A549 (cell line): Measurements from ENCODE around the gene DHX16. TPM values are rescaled to one million over a fixed set of nuclear protein-coding genes. Genes with fewer than 3 reads are reported as not detected.
A peak's percentile ranks its signal among the peaks of the same experiment; 100 is the strongest.

Experiments used
- ATAC-seq, 2 experiments: fragments of 200-7000 bp in 1 of 2; fragments of >200 bp in 1 of 2; cut with Nextera tagmentation in 1 of 2; cut with Tn5 transposase in 1 of 2; 3 replicates each; pipeline versions ENCODE4 v1.8.0 to v1.9.1; 2018 to 2020; ENCODE audit warnings: mild to moderate bottlenecking in 1 of 2, moderate library complexity in 1 of 2
- CTCF ChIA-PET: fragments of 300-600 bp; sonication (Branson Sonifier 250); formaldehyde crosslinking; extraction: SDS; loops from one replicate; lab custom pipeline; 2021; ENCODE audit warnings: antibody characterized with exemption, inconsistent platforms; lab: Yijun Ruan, JAX
- POLR2A ChIA-PET: fragments of 350-600 bp; formaldehyde crosslinking; extraction: SDS; loops from one replicate; lab custom pipeline; 2021; ENCODE audit warnings: antibody characterized with exemption, inconsistent platforms; lab: Yijun Ruan, JAX
- DNase-seq, 2 experiments: peaks; one replicate each; pipeline versions ENCODE4 v3.0.0 to v3.0.0-alpha.2; 2011 to 2016; ENCODE audit warnings: low read depth in 1 of 2, low spot score in 1 of 2
- FAIRE-seq: peaks from 2 replicates; lab custom pipeline; 2011; peaks lifted over from hg19 to GRCh38; lab: Jason Lieb, UNC
- H3K27ac ChIP-seq, 2 experiments: fragments of >200 bp; sonication (Bioruptor Twin); formaldehyde crosslinking; 3 replicates each; pipeline ENCODE4 v1.5.1; 2016 to 2017
- H3K4me1 ChIP-seq: fragments of >200 bp; sonication (Bioruptor Twin); formaldehyde crosslinking; 3 replicates; pipeline ENCODE4 v1.6.1; 2016
- H3K4me2 ChIP-seq: fragments of >200 bp; sonication (Bioruptor Twin); formaldehyde crosslinking; 3 replicates; pipeline ENCODE4 v1.6.1; 2016
- H3K4me3 ChIP-seq: fragments of >200 bp; sonication (Bioruptor Twin); formaldehyde crosslinking; 3 replicates; pipeline ENCODE4 v1.5.1; 2016
- H3K9me3 ChIP-seq: fragments of >200 bp; sonication (Bioruptor Twin); formaldehyde crosslinking; 3 replicates; pipeline ENCODE4 v1.6.1; 2016
- BHLHE40 ChIP-seq: IDR thresholded peaks from 2 replicates; pipeline ENCODE4 v1.6.1; 2012; ENCODE audit warnings: low read depth, low read length, inconsistent platforms
- CBX2 ChIP-seq: fragments of 200-600 bp; sonication (generic); IDR thresholded peaks from 2 replicates; pipeline ENCODE4 v1.6.1; 2016; ENCODE audit warnings: low read depth, mild to moderate bottlenecking, borderline replicate concordance
- EHF ChIP-seq: fragments of 250-450 bp; sonication (Bioruptor Pico); IDR thresholded peaks from 2 replicates; pipeline ENCODE4 v1.5.0; 2020; ENCODE audit warnings: mild to moderate bottlenecking
- EP300 ChIP-seq, 2 experiments: fragments of >200 bp; sonication (Bioruptor Twin); formaldehyde crosslinking; IDR thresholded peaks; 2 replicates in 1 of 2; 3 replicates in 1 of 2; pipeline ENCODE4 v1.6.1; 2016 to 2017
- ESRRA ChIP-seq: fragments of 150-350 bp; IDR thresholded peaks from 2 replicates; pipeline ENCODE4 v1.6.1; 2014; ENCODE audit warnings: mild to moderate bottlenecking, low read length, borderline replicate concordance
- FOSB ChIP-seq: fragments of 250-450 bp; sonication (Bioruptor Pico); IDR thresholded peaks from 2 replicates; pipeline ENCODE4 v1.5.0; 2020; ENCODE audit warnings: mild to moderate bottlenecking, moderate library complexity
- FOXS1 ChIP-seq: fragments of 250-450 bp; sonication (Bioruptor Pico); IDR thresholded peaks from 2 replicates; pipeline ENCODE4 v1.5.0; 2020; ENCODE audit warnings: mild to moderate bottlenecking, moderate library complexity
- HOXA7 ChIP-seq: fragments of 250-450 bp; sonication (Bioruptor Pico); IDR thresholded peaks from 2 replicates; pipeline ENCODE4 v1.5.0; 2020; ENCODE audit warnings: mild to moderate bottlenecking, moderate library complexity
- HOXB13 ChIP-seq: fragments of 250-450 bp; sonication (Bioruptor Pico); IDR thresholded peaks from 2 replicates; pipeline ENCODE4 v1.5.0; 2020; ENCODE audit warnings: low read depth, mild to moderate bottlenecking, moderate library complexity
- JUN ChIP-seq, 2 experiments: fragments of >200 bp; sonication (Bioruptor Twin); formaldehyde crosslinking; IDR thresholded peaks; 2 replicates in 1 of 2; 3 replicates in 1 of 2; pipeline ENCODE4 v1.6.1; 2016 to 2017
- JUNB ChIP-seq: fragments of >200 bp; sonication (Bioruptor Twin); formaldehyde crosslinking; IDR thresholded peaks from 2 replicates; pipeline ENCODE4 v1.6.1; 2016
- KDM1A ChIP-seq: fragments of 200-600 bp; sonication (generic); IDR thresholded peaks from 2 replicates; pipeline ENCODE4 v1.6.1; 2016; ENCODE audit warnings: low read depth, mild to moderate bottlenecking
- MAX ChIP-seq: IDR thresholded peaks from 2 replicates; pipeline ENCODE4 v1.6.1; 2012
- NPAS2 ChIP-seq: fragments of 250-450 bp; sonication (Bioruptor Pico); IDR thresholded peaks from 2 replicates; pipeline ENCODE4 v1.8.0; 2022; ENCODE audit warnings: mild to moderate bottlenecking, moderate library complexity, borderline replicate concordance
- PBX3 ChIP-seq: IDR thresholded peaks from 2 replicates; pipeline ENCODE4 v1.6.1; 2012
- POLR2A ChIP-seq: IDR thresholded peaks from 2 replicates; pipeline ENCODE4 v1.6.1; 2012; ENCODE audit warnings: mild to moderate bottlenecking, low read length
- POLR2AphosphoS2 ChIP-seq: conservative IDR thresholded peaks from 2 replicates; pipeline ENCODE4 v1.6.1; 2012; ENCODE audit warnings: low read length, improper control_type of control experiment, inconsistent platforms
- RAD21 ChIP-seq, 2 experiments: fragments of >200 bp in 1 of 2; sonication (Bioruptor Twin) in 1 of 2; formaldehyde crosslinking in 1 of 2; IDR thresholded peaks in 1 of 2; conservative IDR thresholded peaks in 1 of 2; 2 replicates in 1 of 2; 3 replicates in 1 of 2; pipeline ENCODE4 v1.6.1; 2012 to 2018; ENCODE audit warnings: inconsistent platforms in 1 of 2
- RARB ChIP-seq: fragments of 250-450 bp; sonication (Bioruptor Pico); IDR thresholded peaks from 2 replicates; pipeline ENCODE4 v1.8.0; 2021; ENCODE audit warnings: mild to moderate bottlenecking, moderate library complexity
- RCOR1 ChIP-seq: fragments of 150-350 bp; IDR thresholded peaks from 2 replicates; pipeline ENCODE4 v1.6.1; 2014; ENCODE audit warnings: antibody characterized with exemption, low read length, low read depth
- RFX5 ChIP-seq: fragments of 450-650 bp; IDR thresholded peaks from 2 replicates; pipeline ENCODE4 v1.7.1; 2014; ENCODE audit warnings: antibody characterized with exemption, mild to moderate bottlenecking, moderate library complexity
- TFCP2L1 ChIP-seq: fragments of 250-450 bp; sonication (Bioruptor Pico); IDR thresholded peaks from 2 replicates; pipeline ENCODE4 v1.5.0; 2021; ENCODE audit warnings: mild to moderate bottlenecking
- TP53 ChIP-seq: fragments of 250-450 bp; sonication (Bioruptor Pico); IDR thresholded peaks from 2 replicates; pipeline ENCODE4 v1.5.0; 2021; ENCODE audit warnings: mild to moderate bottlenecking, moderate library complexity
- USF2 ChIP-seq: fragments of 450-650 bp; IDR thresholded peaks from 2 replicates; pipeline ENCODE4 v1.6.1; 2014; ENCODE audit warnings: antibody characterized with exemption
- ZFP36 ChIP-seq: fragments of 450-650 bp; IDR thresholded peaks from 2 replicates; pipeline ENCODE4 v1.6.1; 2014; ENCODE audit warnings: borderline replicate concordance; ENCODE audit not compliant: partially characterized antibody
- WGBS: methylation state at CpG from one replicate; pipeline ENCODE4 v1.1.6; 2017; ENCODE audit errors: missing lambda C conversion rate; 5-methylcytosine and 5-hydroxymethylcytosine counted together
- polyA plus RNA-seq, 4 experiments: library from polyadenylated mRNA; depleted of rRNA in 3 of 4; stranded (reverse); fragments of >200 nt; fragmentation: RNase III in 1 of 4; extraction: RNeasy Plus Mini Kit Qiagen cat#74134 plus additional on column Dnase treatment in 1 of 4; gene quantifications; 2 replicates in 3 of 4; 3 replicates in 1 of 4; pipeline ENCODE4 v1.2.3, GENCODE V29; 2011 to 2017
- TF ChIP-seq, protein P1 (sequence below): fragments of 250-450 bp; sonication (Bioruptor Pico); IDR thresholded peaks from 2 replicates; pipeline ENCODE4 v1.5.0; 2021; ENCODE audit warnings: mild to moderate bottlenecking, moderate library complexity, borderline replicate concordance
- TF ChIP-seq, protein P2 (sequence below): fragments of 150-350 bp; IDR thresholded peaks from 2 replicates; pipeline ENCODE4 v1.6.1; 2014; ENCODE audit warnings: low read depth, mild to moderate bottlenecking, low read length

DHX16 gene
- polyA plus RNA-seq, 2 of the 4 experiments (the other 2 are of a cell fraction): 31.6 TPM

GRCh38 chr6:30721198-30722024, 48.6 kb upstream of the DHX16 start:
- ChIA-PET CTCF (interaction anchor here (0.7 to 18.8 kb wide), 26 partner anchors 10 to 369 kb away, joined by 3 to 539 read pairs (median 6); partner anchors contain the start of genes DHX16, NRM and VARS2), POLR2A (interaction anchor here (0.6 to 3.5 kb wide), 11 partner anchors 9 to 107 kb away, joined by 3 to 12 read pairs (median 4); partner anchors contain the start of genes DHX16, IER3 and NRM)
- DNase-seq (peak in 1 of 2 experiments; percentile 87), ATAC-seq (peak in 1 of 2 experiments; percentile 17; a peak in 4 of 6 replicates), FAIRE-seq (no peak)
- WGBS: 1% methylated on average over 23 of the region's 71 CpGs
- Histone ChIP-seq H3K4me2 (peak overlapping the region; percentile 96), H3K27ac (peak overlapping the region; percentile 99 to 100), H3K9me3 (no peaks in the 10 kb centered on the region), H3K4me3 (peak overlapping the region; percentile 98), H3K4me1 (peaks cover 55% of the 10 kb centered on the region)
- TF ChIP-seq RARB (CRISPR knock-in tag) (peak; percentile 38; the same call in 1 of the 2 replicates), CBX2 (no peak), POLR2A (no peak; the same call in 1 of the 2 replicates), BHLHE40 (peak; percentile 45), PBX3 (no peak; the same call in 1 of the 2 replicates), ZFP36 (no peak), TP53 (CRISPR knock-in tag) (peak; percentile 76; the same call in 1 of the 2 replicates), FOSB (CRISPR knock-in tag) (peak; percentile 33; the same call in 1 of the 2 replicates), HOXA7 (CRISPR knock-in tag) (peak; percentile 75), POLR2AphosphoS2 (0 out of 2 replicates have a peak, but pooled peaks have one; percentile 65), USF2 (peak; percentile 90), MAX (peak; percentile 69; the same call in 1 of the 2 replicates), EHF (CRISPR knock-in tag) (peak; percentile 23; the same call in 1 of the 2 replicates), JUN (IDR thresholded peaks at IDR 0.05) (peak; percentile 57 to 74), RAD21 (conservative IDR thresholded peaks at IDR 0.05 in 1 of 2, IDR thresholded peaks at IDR 0.05 in 1 of 2) (no peak)
- TF ChIP-seq, protein P1, sequence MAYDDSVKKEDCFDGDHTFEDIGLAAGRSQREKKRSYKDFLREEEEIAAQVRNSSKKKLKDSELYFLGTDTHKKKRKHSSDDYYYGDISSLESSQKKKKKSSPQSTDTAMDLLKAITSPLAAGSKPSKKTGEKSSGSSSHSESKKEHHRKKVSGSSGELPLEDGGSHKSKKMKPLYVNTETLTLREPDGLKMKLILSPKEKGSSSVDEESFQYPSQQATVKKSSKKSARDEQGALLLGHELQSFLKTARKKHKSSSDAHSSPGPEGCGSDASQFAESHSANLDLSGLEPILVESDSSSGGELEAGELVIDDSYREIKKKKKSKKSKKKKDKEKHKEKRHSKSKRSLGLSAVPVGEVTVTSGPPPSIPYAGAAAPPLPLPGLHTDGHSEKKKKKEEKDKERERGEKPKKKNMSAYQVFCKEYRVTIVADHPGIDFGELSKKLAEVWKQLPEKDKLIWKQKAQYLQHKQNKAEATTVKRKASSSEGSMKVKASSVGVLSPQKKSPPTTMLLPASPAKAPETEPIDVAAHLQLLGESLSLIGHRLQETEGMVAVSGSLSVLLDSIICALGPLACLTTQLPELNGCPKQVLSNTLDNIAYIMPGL (CRISPR knock-in tag): 0 out of 2 replicates have a peak, but pooled peaks have one; percentile 25

DNA sequence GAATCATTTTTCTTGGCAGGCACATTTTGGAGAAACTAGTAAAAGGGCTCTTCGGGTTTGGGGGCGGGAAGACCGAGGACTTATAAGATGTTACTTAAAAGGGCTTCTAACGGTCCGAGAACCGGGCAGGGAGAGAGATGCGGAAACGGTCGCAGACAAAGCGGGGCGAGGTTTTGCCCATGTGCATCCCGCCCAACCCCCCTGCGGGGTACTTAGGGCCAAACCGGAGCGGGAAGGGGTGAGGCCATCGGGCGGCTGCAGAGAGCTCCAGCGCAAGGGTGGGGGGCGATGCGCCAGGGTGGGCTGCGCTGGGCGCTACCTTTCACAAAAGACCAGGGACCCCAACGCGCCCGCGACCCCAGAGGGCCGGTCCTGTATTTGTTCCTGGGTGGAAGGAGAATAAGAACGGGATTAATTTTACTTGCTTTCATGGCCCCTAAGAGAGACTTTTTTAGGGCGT, 48.0 kb upstream of the DHX16 start:
- H3K4me3 ChIP-seq: peak overlapping the region; percentile 98
- DNase-seq (peak in 1 of 2 experiments; percentile 72), ATAC-seq (peak in 1 of 2 experiments; percentile 15; a peak in 2 of 6 replicates), FAIRE-seq (no peak)
- peak overlapping the region; percentile 52 for H3K4me2 ChIP-seq
- ChIA-PET CTCF (interaction anchor here (0.7 to 18.8 kb wide), 10 partner anchors 10 to 369 kb away, joined by 3 to 539 read pairs (median 13); partner anchors contain the start of genes DHX16 and NRM), POLR2A (interaction anchor here (0.6 to 3.5 kb wide), 8 partner anchors 30 to 106 kb away, joined by 3 to 12 read pairs (median 4); partner anchors contain the start of genes DHX16 and NRM)
- peaks cover 53% of the 10 kb centered on the region for H3K4me1 ChIP-seq
- H3K27ac ChIP-seq: peak overlapping the region; percentile 99 to 100
- H3K9me3 ChIP-seq: no peaks in the 10 kb centered on the region
- WGBS: 0% methylated on average over 23 of the region's 29 CpGs
- TF ChIP-seq, protein P2, sequence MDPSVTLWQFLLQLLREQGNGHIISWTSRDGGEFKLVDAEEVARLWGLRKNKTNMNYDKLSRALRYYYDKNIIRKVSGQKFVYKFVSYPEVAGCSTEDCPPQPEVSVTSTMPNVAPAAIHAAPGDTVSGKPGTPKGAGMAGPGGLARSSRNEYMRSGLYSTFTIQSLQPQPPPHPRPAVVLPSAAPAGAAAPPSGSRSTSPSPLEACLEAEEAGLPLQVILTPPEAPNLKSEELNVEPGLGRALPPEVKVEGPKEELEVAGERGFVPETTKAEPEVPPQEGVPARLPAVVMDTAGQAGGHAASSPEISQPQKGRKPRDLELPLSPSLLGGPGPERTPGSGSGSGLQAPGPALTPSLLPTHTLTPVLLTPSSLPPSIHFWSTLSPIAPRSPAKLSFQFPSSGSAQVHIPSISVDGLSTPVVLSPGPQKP: no peak
- TF ChIP-seq JUNB (no peak), EHF (CRISPR knock-in tag) (no peak), FOSB (CRISPR knock-in tag) (peak; percentile 78; the same call in 1 of the 2 replicates), TP53 (CRISPR knock-in tag) (no peak), HOXA7 (CRISPR knock-in tag) (peak; percentile 85; the same call in 1 of the 2 replicates), HOXB13 (CRISPR knock-in tag) (no peak), RCOR1 (no peak), ZFP36 (no peak), RARB (CRISPR knock-in tag) (peak; percentile 82), KDM1A (no peak), EP300 (IDR thresholded peaks at IDR 0.05) (no peak), ESRRA (no peak), RFX5 (no peak), FOXS1 (CRISPR knock-in tag) (no peak), NPAS2 (no peak), MAX (peak; percentile 59; the same call in 1 of the 2 replicates), TFCP2L1 (CRISPR knock-in tag) (peak; percentile 85; the same call in 1 of the 2 replicates)
